Measurements from ENCODE around the gene THRAP3. TPM values are rescaled to one million over a fixed set of nuclear protein-coding genes. Genes with fewer than 3 reads are reported as not detected.

THRAP3 gene
- total RNA-seq, 5 donors from 2014 or later (not counting 1 experiment from before 2014, with no cell fraction given), result 75.2 to 111 (median 101) TPM

- POLR2A ChIA-PET, result no interaction called here
- H3K27me3 Mint-ChIP-seq, result no peaks in the 10 kb centered on the region
Measured at GRCh38 chr1:36337830-36338229, 113.6 kb downstream of the THRAP3 start.

GRCh38 chr1:36339215-36339614 lies 115.0 kb downstream of the THRAP3 start:
- DNase-seq (no peak), ATAC-seq (replicated peaks in 1 of 4) (no peak)
- peaks cover 0 to 7% of the 10 kb centered on the region in 2 experiments for H3K27me3 ChIP-seq (replicated peaks in 1 of 2; ENCODE audit: control insufficient read depth in 2 of 2, extremely low read depth in 1 of 2, insufficient read depth in 2 of 2, low read length in 1 of 2)
- peaks cover 0 to 20% of the 10 kb centered on the region in 2 experiments for H3K4me1 ChIP-seq (ENCODE audit: control insufficient read depth in 1 of 2, extremely low read depth in 1 of 2, insufficient read depth in 2 of 2, low read length in 2 of 2)
- H3K9me3 ChIP-seq, result no peaks in the 10 kb centered on the region
- H3K27ac ChIP-seq (ENCODE audit: low read length), result no peak overlapping the region
- Mint-ChIP-seq H3K27me3 (no peaks in the 10 kb centered on the region), H3K9me3 (no peaks in the 10 kb centered on the region), H3K27ac (no peak overlapping the region), H3K36me3 (peaks cover 19% of the 10 kb centered on the region), H3K4me3 (no peak overlapping the region), H3K4me1 (peaks cover 20 to 28% (median 26%) of the 10 kb centered on the region in 3 donors)
- POLR2A ChIA-PET, result no interaction called here
- WGBS (ENCODE audit: insufficient coverage), result 94% methylated on average over 4 of the region's 7 CpGs
- H3K36me3 ChIP-seq (ENCODE audit: control insufficient read depth in 2 of 2, extremely low read depth in 1 of 2, insufficient read depth in 1 of 2, low read length in 1 of 2), result peaks cover 20 to 42% of the 10 kb centered on the region in 2 donors
- H3K4me3 ChIP-seq (ENCODE audit: control insufficient read depth in 1 of 2, extremely low read depth in 1 of 2, low read length in 1 of 2), result no peak overlapping the region
- CTCF ChIA-PET, result no interaction called here

More at GRCh38 chr1:36337830-36338229, 113.6 kb downstream of the THRAP3 start:
- Histone ChIP-seq H3K4me3 (ENCODE audit: control insufficient read depth in 1 of 2, extremely low read depth in 1 of 2, low read length in 1 of 2) (no peak overlapping the region), H3K4me1 (ENCODE audit: control insufficient read depth in 1 of 2, extremely low read depth in 1 of 2, insufficient read depth in 2 of 2, low read length in 2 of 2) (peaks cover 0 to 12% of the 10 kb centered on the region in 2 experiments), H3K27me3 (replicated peaks in 1 of 2; ENCODE audit: control insufficient read depth in 2 of 2, extremely low read depth in 1 of 2, insufficient read depth in 2 of 2, low read length in 1 of 2) (peaks cover 0 to 7% of the 10 kb centered on the region in 2 experiments), H3K27ac (ENCODE audit: low read length) (no peak overlapping the region), H3K36me3 (ENCODE audit: control insufficient read depth in 2 of 2, extremely low read depth in 1 of 2, insufficient read depth in 1 of 2, low read length in 1 of 2) (peaks cover 14 to 28% of the 10 kb centered on the region in 2 donors), H3K9me3 (no peaks in the 10 kb centered on the region)
- H3K9me3 Mint-ChIP-seq, result no peaks in the 10 kb centered on the region
- WGBS (ENCODE audit: insufficient coverage), result 90% methylated on average over 4 of the region's 6 CpGs
- CTCF ChIA-PET, result no interaction called here
- peaks cover 11 to 19% (median 17%) of the 10 kb centered on the region in 3 donors for H3K4me1 Mint-ChIP-seq
- no peak overlapping the region for H3K4me3 Mint-ChIP-seq
- H3K36me3 Mint-ChIP-seq, result peaks cover 13% of the 10 kb centered on the region
- DNase-seq, result no peak
- no peak overlapping the region for H3K27ac Mint-ChIP-seq
- ATAC-seq (replicated peaks in 1 of 4), result no peak

GRCh38 chr1:36339615-36340014 lies 115.4 kb downstream of the THRAP3 start:
- Mint-ChIP-seq H3K9me3 (no peaks in the 10 kb centered on the region), H3K4me1 (peaks cover 21 to 29% (median 28%) of the 10 kb centered on the region in 3 donors), H3K4me3 (no peak overlapping the region), H3K27me3 (no peaks in the 10 kb centered on the region), H3K36me3 (peaks cover 22% of the 10 kb centered on the region), H3K27ac (no peak overlapping the region)
- H3K27me3 ChIP-seq (replicated peaks in 1 of 2; ENCODE audit: control insufficient read depth in 2 of 2, extremely low read depth in 1 of 2, insufficient read depth in 2 of 2, low read length in 1 of 2), result peaks cover 0 to 7% of the 10 kb centered on the region in 2 experiments
- WGBS (ENCODE audit: insufficient coverage), result 95% methylated on average over 5 of the region's 9 CpGs
- ATAC-seq (replicated peaks in 1 of 4) (no peak), DNase-seq (no peak)
- H3K9me3 ChIP-seq, result no peaks in the 10 kb centered on the region
- no peak overlapping the region for H3K27ac ChIP-seq (ENCODE audit: low read length)
- ChIA-PET CTCF (no interaction called here), POLR2A (no interaction called here)
- H3K4me1 ChIP-seq (ENCODE audit: control insufficient read depth in 1 of 2, extremely low read depth in 1 of 2, insufficient read depth in 2 of 2, low read length in 2 of 2), result peaks cover 0 to 20% of the 10 kb centered on the region in 2 experiments
- H3K4me3 ChIP-seq (ENCODE audit: control insufficient read depth in 1 of 2, extremely low read depth in 1 of 2, low read length in 1 of 2), result no peak overlapping the region
- H3K36me3 ChIP-seq (ENCODE audit: control insufficient read depth in 2 of 2, extremely low read depth in 1 of 2, insufficient read depth in 1 of 2, low read length in 1 of 2), result peaks cover 20 to 44% of the 10 kb centered on the region in 2 donors

GRCh38 chr1:36341626-36342320 lies 117.5 kb downstream of the THRAP3 start:
- POLR2A ChIA-PET, result no interaction called here
- H3K36me3 Mint-ChIP-seq, result peaks cover 28% of the 10 kb centered on the region

GRCh38 chr1:36342426-36343185 lies 118.4 kb downstream of the THRAP3 start:
- H3K36me3 ChIP-seq (ENCODE audit: control insufficient read depth in 2 of 2, extremely low read depth in 1 of 2, insufficient read depth in 1 of 2, low read length in 1 of 2), result peaks cover 24 to 70% of the 10 kb centered on the region in 2 donors
- Mint-ChIP-seq H3K9me3 (no peaks in the 10 kb centered on the region), H3K4me1 (peaks cover 21 to 33% (median 29%) of the 10 kb centered on the region in 3 donors), H3K4me3 (no peak overlapping the region), H3K36me3 (peaks cover 35% of the 10 kb centered on the region), H3K27me3 (no peaks in the 10 kb centered on the region), H3K27ac (peak overlapping the region in 1 of 2 donors; percentile 46)
- ChIA-PET CTCF (interaction anchor here (0.6 to 2.7 kb wide), 15 partner anchors 12 to 80 kb away, joined by 3 to 24 read pairs (median 4); no protein-coding TSS in a partner anchor), POLR2A (interaction anchor here in 1 of 2 donors (0.8 kb wide), 1 partner anchor 24 kb away, joined by 3 read pairs; no protein-coding TSS in a partner anchor)
- 100% methylated on average over 6 of the region's 10 CpGs for WGBS (ENCODE audit: insufficient coverage)
- H3K4me1 ChIP-seq (ENCODE audit: control insufficient read depth in 1 of 2, extremely low read depth in 1 of 2, insufficient read depth in 2 of 2, low read length in 2 of 2), result peaks cover 0 to 20% of the 10 kb centered on the region in 2 experiments
- DNase-seq, result peak in 31 of 35 experiments; percentile 16 to 79 (median 54)
- H3K27ac ChIP-seq (ENCODE audit: low read length), result no peak overlapping the region
- H3K27me3 ChIP-seq (replicated peaks in 1 of 2; ENCODE audit: control insufficient read depth in 2 of 2, extremely low read depth in 1 of 2, insufficient read depth in 2 of 2, low read length in 1 of 2), result no peaks in the 10 kb centered on the region
- peak; percentile 76 to 94 (median 82) for ATAC-seq (replicated peaks in 1 of 4)
- no peak overlapping the region for H3K4me3 ChIP-seq (ENCODE audit: control insufficient read depth in 1 of 2, extremely low read depth in 1 of 2, low read length in 1 of 2)
- H3K9me3 ChIP-seq, result no peaks in the 10 kb centered on the region

More at GRCh38 chr1:36341626-36342320, 117.5 kb downstream of the THRAP3 start:
- ATAC-seq (replicated peaks in 1 of 4) (no peak), DNase-seq (no peak)
- Histone ChIP-seq H3K27ac (ENCODE audit: low read length) (no peak overlapping the region), H3K4me3 (ENCODE audit: control insufficient read depth in 1 of 2, extremely low read depth in 1 of 2, low read length in 1 of 2) (no peak overlapping the region), H3K4me1 (ENCODE audit: control insufficient read depth in 1 of 2, extremely low read depth in 1 of 2, insufficient read depth in 2 of 2, low read length in 2 of 2) (peaks cover 0 to 20% of the 10 kb centered on the region in 2 experiments), H3K27me3 (replicated peaks in 1 of 2; ENCODE audit: control insufficient read depth in 2 of 2, extremely low read depth in 1 of 2, insufficient read depth in 2 of 2, low read length in 1 of 2) (peaks cover 0 to 4% of the 10 kb centered on the region in 2 experiments), H3K9me3 (no peaks in the 10 kb centered on the region), H3K36me3 (ENCODE audit: control insufficient read depth in 2 of 2, extremely low read depth in 1 of 2, insufficient read depth in 1 of 2, low read length in 1 of 2) (peaks cover 24 to 63% of the 10 kb centered on the region in 2 donors)
- peaks cover 21 to 33% (median 29%) of the 10 kb centered on the region in 3 donors for H3K4me1 Mint-ChIP-seq
- H3K9me3 Mint-ChIP-seq, result no peaks in the 10 kb centered on the region
- CTCF ChIA-PET, result interaction anchor here (0.6 to 2.7 kb wide), 12 partner anchors 13 to 80 kb away, joined by 3 to 24 read pairs (median 4); no protein-coding TSS in a partner anchor
- H3K27ac Mint-ChIP-seq, result no peak overlapping the region
- no peaks in the 10 kb centered on the region for H3K27me3 Mint-ChIP-seq
- WGBS (ENCODE audit: insufficient coverage), result 97% methylated on average over 34 of the region's 34 CpGs
- no peak overlapping the region for H3K4me3 Mint-ChIP-seq

- no peak overlapping the region for H3K4me3 ChIP-seq (ENCODE audit: control insufficient read depth in 1 of 2, extremely low read depth in 1 of 2, low read length in 1 of 2)
- H3K9me3 ChIP-seq, result no peaks in the 10 kb centered on the region
- Mint-ChIP-seq H3K36me3 (peaks cover 45% of the 10 kb centered on the region), H3K4me1 (peaks cover 21 to 26% (median 24%) of the 10 kb centered on the region in 3 donors), H3K27me3 (no peaks in the 10 kb centered on the region), H3K27ac (no peak overlapping the region), H3K4me3 (no peak overlapping the region), H3K9me3 (no peaks in the 10 kb centered on the region)
- CTCF ChIA-PET, result interaction anchor here (0.6 to 2.7 kb wide), 11 partner anchors 11 to 210 kb away, joined by 3 to 24 read pairs (median 4); no protein-coding TSS in a partner anchor
- no peaks in the 10 kb centered on the region for H3K27me3 ChIP-seq (replicated peaks in 1 of 2; ENCODE audit: control insufficient read depth in 2 of 2, extremely low read depth in 1 of 2, insufficient read depth in 2 of 2, low read length in 1 of 2)
- H3K27ac ChIP-seq (ENCODE audit: low read length), result no peak overlapping the region
- no peak for DNase-seq
- ATAC-seq (replicated peaks in 1 of 4), result no peak
- POLR2A ChIA-PET, result no interaction called here
- H3K4me1 ChIP-seq (ENCODE audit: control insufficient read depth in 1 of 2, extremely low read depth in 1 of 2, insufficient read depth in 2 of 2, low read length in 2 of 2), result peaks cover 0 to 17% of the 10 kb centered on the region in 2 experiments
- H3K36me3 ChIP-seq (ENCODE audit: control insufficient read depth in 2 of 2, extremely low read depth in 1 of 2, insufficient read depth in 1 of 2, low read length in 1 of 2), result peaks cover 24 to 82% of the 10 kb centered on the region in 2 donors
- WGBS (ENCODE audit: insufficient coverage), result 98% methylated on average over 21 of the region's 24 CpGs
Measured at GRCh38 chr1:36343651-36344394, 119.6 kb downstream of the THRAP3 start.
